Measurements from ENCODE around the gene SELENOM.
"Not testable (repeated sequence)": the region's sequence is repeated elsewhere in the genome, so short reads cannot be mapped to it uniquely, and the experiment has no call there.

SELENOM gene

GRCh38 chr22:31125521-31126117 is 18.3 kb upstream of the SELENOM start:
- Mint-ChIP-seq H3K4me1 (ENCODE audit: low read depth) (no peaks in the 10 kb centered on the region), H3K27ac (no peak overlapping the region), H3K4me3 (no peak overlapping the region), H3K27me3 (ENCODE audit: low read depth) (no peaks in the 10 kb centered on the region), H3K9me3 (no peaks in the 10 kb centered on the region), H3K36me3 (ENCODE audit: low read depth) (no peaks in the 10 kb centered on the region)

- H3K27ac Mint-ChIP-seq, result no peak overlapping the region
- H3K27me3 Mint-ChIP-seq (ENCODE audit: low read depth), result no peaks in the 10 kb centered on the region
- no peaks in the 10 kb centered on the region for H3K4me1 Mint-ChIP-seq (ENCODE audit: low read depth)
- H3K36me3 Mint-ChIP-seq (ENCODE audit: low read depth), result no peaks in the 10 kb centered on the region
- H3K4me3 Mint-ChIP-seq, result no peak overlapping the region
- no peaks in the 10 kb centered on the region for H3K9me3 Mint-ChIP-seq
These were observed 17.6 kb upstream of the SELENOM start for GRCh38 chr22:31124811-31125465.

- H3K36me3 Mint-ChIP-seq (ENCODE audit: low read depth), result no peaks in the 10 kb centered on the region
These were observed 16.9 kb upstream of the SELENOM start for GRCh38 chr22:31124290-31124689.

DNA sequence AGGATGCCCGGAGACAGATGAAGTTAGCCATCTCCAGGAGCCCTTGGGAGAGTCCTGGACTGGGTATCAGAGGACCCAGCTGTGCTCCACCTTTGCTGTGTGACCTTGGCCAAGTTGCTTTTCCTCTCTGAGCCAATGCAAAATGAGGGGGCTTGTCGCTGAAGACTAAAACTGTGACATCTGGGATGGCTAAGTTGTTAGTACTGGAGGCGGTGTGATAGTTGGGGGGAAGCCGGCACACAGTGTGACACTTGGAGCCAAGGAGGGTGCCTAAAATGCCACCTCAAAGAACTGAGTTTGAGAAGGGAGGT is 15.9 kb upstream of the SELENOM start:
- Mint-ChIP-seq H3K27ac (no peak overlapping the region), H3K4me3 (no peak overlapping the region), H3K36me3 (ENCODE audit: low read depth) (no peaks in the 10 kb centered on the region), H3K4me1 (ENCODE audit: low read depth) (no peaks in the 10 kb centered on the region), H3K27me3 (ENCODE audit: low read depth) (no peaks in the 10 kb centered on the region), H3K9me3 (no peaks in the 10 kb centered on the region)

More at GRCh38 chr22:31124290-31124689, 16.9 kb upstream of the SELENOM start:
- Mint-ChIP-seq H3K4me1 (ENCODE audit: low read depth) (no peaks in the 10 kb centered on the region), H3K27ac (no peak overlapping the region), H3K9me3 (no peaks in the 10 kb centered on the region), H3K27me3 (ENCODE audit: low read depth) (no peaks in the 10 kb centered on the region), H3K4me3 (no peak overlapping the region)

- Mint-ChIP-seq H3K4me1 (ENCODE audit: low read depth) (no peaks in the 10 kb centered on the region), H3K36me3 (ENCODE audit: low read depth) (no peaks in the 10 kb centered on the region), H3K27ac (no peak within 1 kb of the TSS), H3K9me3 (no peaks in the 10 kb centered on the region), H3K27me3 (ENCODE audit: low read depth) (no peaks in the 10 kb centered on the region), H3K4me3 (no peak within 1 kb of the TSS)
These were observed 15.3 kb upstream of the SELENOM start, which contains the start of gene INPP5J for GRCh38 chr22:31122532-31123291. Gene INPP5J, plus strand, starts transcription at chr22:31122966. Its CDS starts 49 bp downstream, at chr22:31123015.

DNA sequence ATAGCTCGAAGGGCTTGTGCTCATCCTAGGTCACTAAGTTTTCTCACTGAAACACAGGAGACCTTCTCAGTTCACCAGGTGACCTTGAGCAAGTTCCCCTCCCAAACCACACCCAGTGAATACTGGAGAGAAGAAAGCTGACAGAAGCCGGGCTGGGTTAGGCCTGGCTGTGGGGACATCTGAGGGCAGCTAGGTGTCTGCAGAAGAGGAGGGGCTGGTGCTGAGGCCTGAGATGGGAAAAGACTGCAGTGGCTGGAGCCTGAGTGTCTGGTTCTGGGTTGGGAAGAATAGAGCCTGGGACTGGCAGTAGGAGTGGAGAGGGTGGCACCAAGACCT is 14.8 kb upstream of the SELENOM start:
- Mint-ChIP-seq H3K36me3 (ENCODE audit: low read depth) (no peaks in the 10 kb centered on the region), H3K27ac (no peak overlapping the region), H3K4me1 (ENCODE audit: low read depth) (no peaks in the 10 kb centered on the region), H3K27me3 (ENCODE audit: low read depth) (no peaks in the 10 kb centered on the region), H3K4me3 (no peak overlapping the region), H3K9me3 (no peaks in the 10 kb centered on the region)

GRCh38 chr22:31121403-31121802 is 14.0 kb upstream of the SELENOM start:
- Mint-ChIP-seq H3K27me3 (ENCODE audit: low read depth) (no peaks in the 10 kb centered on the region), H3K27ac (no peak overlapping the region), H3K4me1 (ENCODE audit: low read depth) (no peaks in the 10 kb centered on the region), H3K9me3 (no peaks in the 10 kb centered on the region), H3K4me3 (no peak overlapping the region), H3K36me3 (ENCODE audit: low read depth) (no peaks in the 10 kb centered on the region)

DNA sequence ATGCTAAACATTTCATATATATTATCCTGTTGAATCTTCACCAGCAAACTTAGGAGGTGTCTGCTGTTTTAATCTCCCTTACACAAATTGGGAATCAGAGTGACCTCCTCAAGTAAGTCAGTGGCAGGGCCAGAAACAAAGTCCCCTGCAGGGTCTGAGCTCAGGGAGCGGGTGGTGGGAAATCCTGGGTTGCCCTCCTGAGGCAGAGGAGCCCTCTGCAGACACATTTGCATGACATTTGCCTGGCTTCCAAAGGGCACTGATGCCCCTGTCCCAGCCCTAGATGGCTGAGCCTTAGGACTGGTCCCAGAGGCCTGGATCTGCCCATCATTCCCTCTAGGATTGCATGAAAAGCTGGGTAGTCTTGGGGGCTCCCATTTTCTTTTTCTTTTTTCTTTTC is 13.3 kb upstream of the SELENOM start:
- H3K9me3 Mint-ChIP-seq, result no peaks in the 10 kb centered on the region
- no peak overlapping the region for H3K27ac Mint-ChIP-seq
- H3K36me3 Mint-ChIP-seq (ENCODE audit: low read depth), result no peaks in the 10 kb centered on the region
- no peak overlapping the region for H3K4me3 Mint-ChIP-seq
- no peaks in the 10 kb centered on the region for H3K4me1 Mint-ChIP-seq (ENCODE audit: low read depth)
- no peaks in the 10 kb centered on the region for H3K27me3 Mint-ChIP-seq (ENCODE audit: low read depth)

- no peak overlapping the region for H3K27ac Mint-ChIP-seq
- no peak overlapping the region for H3K4me3 Mint-ChIP-seq
- no peaks in the 10 kb centered on the region for H3K9me3 Mint-ChIP-seq
- H3K36me3 Mint-ChIP-seq (ENCODE audit: low read depth), result no peaks in the 10 kb centered on the region
- H3K27me3 Mint-ChIP-seq (ENCODE audit: low read depth), result no peaks in the 10 kb centered on the region
- H3K4me1 Mint-ChIP-seq (ENCODE audit: low read depth), result no peaks in the 10 kb centered on the region
These were observed 12.9 kb upstream of the SELENOM start for GRCh38 chr22:31120230-31120629.

DNA sequence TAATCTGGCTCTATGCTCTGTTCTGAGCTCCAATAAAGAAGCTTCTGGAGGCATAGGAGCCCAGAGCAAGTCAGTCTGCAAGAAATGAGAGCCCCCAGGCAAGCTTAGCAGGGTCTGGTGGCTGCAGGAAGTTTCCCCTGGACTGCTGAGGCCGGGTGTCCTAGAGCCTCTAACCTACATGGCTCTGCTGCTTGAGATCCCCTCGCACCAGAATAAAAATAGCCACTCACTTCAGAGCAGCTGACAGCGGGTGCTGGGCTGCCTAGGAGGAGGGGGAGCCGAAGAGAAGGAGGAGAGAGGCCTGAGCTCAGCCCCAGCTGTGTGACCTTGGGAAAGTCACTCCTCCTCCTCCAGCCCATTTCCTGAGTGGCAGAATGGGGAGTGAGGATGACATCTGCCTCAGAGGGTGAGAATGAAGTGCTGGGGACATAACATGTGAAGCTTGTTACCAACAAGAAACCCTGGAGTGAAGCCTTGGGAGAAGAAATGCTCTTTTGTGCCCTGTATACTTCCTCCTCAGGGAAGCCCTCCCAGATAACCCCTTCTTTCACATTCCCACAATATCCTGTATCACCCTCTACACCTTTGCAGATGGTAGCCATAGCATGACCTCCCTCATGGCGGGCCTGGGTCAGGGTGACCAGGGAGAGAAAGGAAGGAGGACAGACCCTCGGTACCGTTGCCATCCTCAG is 11.8 kb upstream of the SELENOM start:
- no peak overlapping the region for H3K4me3 Mint-ChIP-seq
- no peaks in the 10 kb centered on the region for H3K36me3 Mint-ChIP-seq (ENCODE audit: low read depth)
- H3K4me1 Mint-ChIP-seq (ENCODE audit: low read depth), result no peaks in the 10 kb centered on the region
- no peaks in the 10 kb centered on the region for H3K27me3 Mint-ChIP-seq (ENCODE audit: low read depth)
- no peaks in the 10 kb centered on the region for H3K9me3 Mint-ChIP-seq
- H3K27ac Mint-ChIP-seq, result no peak overlapping the region

GRCh38 chr22:31118046-31118820 is 10.9 kb upstream of the SELENOM start:
- no peaks in the 10 kb centered on the region for H3K36me3 Mint-ChIP-seq (ENCODE audit: low read depth)

GRCh38 chr22:31112547-31113091 is 5.3 kb upstream of the SELENOM start:
- H3K9me3 Mint-ChIP-seq; H3K27me3 Mint-ChIP-seq (ENCODE audit: low read depth); H3K4me1 Mint-ChIP-seq (ENCODE audit: low read depth); H3K27ac Mint-ChIP-seq; H3K4me3 Mint-ChIP-seq; H3K36me3 Mint-ChIP-seq (ENCODE audit: low read depth): not testable (repeated sequence)

More at GRCh38 chr22:31118046-31118820, 10.9 kb upstream of the SELENOM start:
- no peaks in the 10 kb centered on the region for H3K27me3 Mint-ChIP-seq (ENCODE audit: low read depth)
- H3K9me3 Mint-ChIP-seq, result no peaks in the 10 kb centered on the region
- H3K4me1 Mint-ChIP-seq (ENCODE audit: low read depth), result no peaks in the 10 kb centered on the region
- no peak overlapping the region for H3K27ac Mint-ChIP-seq
- no peak overlapping the region for H3K4me3 Mint-ChIP-seq

DNA sequence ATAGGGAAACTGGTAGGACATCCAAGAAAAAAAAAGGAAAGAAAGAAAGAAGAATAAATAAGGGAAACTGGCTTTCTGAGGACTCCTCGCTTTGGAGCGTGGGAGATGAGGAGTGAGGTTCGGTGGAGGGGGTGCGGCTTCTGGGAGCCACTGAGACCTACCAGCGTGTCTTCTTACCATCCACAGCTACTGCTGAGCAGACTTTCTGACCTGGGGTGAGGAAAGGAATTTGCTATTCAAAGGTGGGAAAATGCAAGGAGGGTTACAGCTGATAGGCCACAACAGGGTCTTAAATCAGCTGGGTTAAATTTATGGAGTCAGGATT is 488 bp upstream of the SELENOM start:
- Mint-ChIP-seq H3K36me3 (ENCODE audit: low read depth) (no peaks in the 10 kb centered on the region), H3K4me1 (ENCODE audit: low read depth) (peaks cover 6% of the 10 kb centered on the region), H3K4me3 (peak overlapping the region; percentile 78), H3K9me3 (no peaks in the 10 kb centered on the region), H3K27ac (peak overlapping the region; percentile 5), H3K27me3 (ENCODE audit: low read depth) (no peaks in the 10 kb centered on the region)

DNA sequence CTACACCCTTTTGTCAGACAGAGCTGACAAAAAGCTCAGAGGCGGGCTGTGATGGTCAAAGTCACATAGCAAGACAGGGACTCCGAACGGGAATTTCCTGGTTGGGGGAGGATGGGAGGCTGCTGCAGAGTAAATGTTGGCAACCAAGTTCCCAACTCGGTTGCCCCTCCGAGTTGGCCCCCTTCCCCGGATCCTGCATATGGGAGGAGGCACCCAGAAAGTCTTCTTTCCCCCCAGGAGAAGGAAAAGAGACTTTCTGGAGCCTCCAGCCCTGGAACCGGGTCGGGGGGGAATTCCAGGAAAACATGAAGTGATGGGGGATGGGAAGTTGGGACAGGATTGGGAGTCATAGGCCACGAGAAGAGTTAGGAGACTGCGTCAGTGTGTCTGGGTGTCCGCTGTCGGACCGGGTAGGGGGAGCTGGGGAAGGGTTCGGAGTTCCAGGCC is 614 bp downstream of the SELENOM start:
- Mint-ChIP-seq H3K27me3 (ENCODE audit: low read depth) (no peaks in the 10 kb centered on the region), H3K9me3 (no peaks in the 10 kb centered on the region), H3K27ac (no peak overlapping the region), H3K4me3 (peak overlapping the region; percentile 79), H3K36me3 (ENCODE audit: low read depth) (no peaks in the 10 kb centered on the region), H3K4me1 (ENCODE audit: low read depth) (peaks cover 8% of the 10 kb centered on the region)

Measured in T-helper 1 cell treated with Interleukin-12 subunit alpha and Interleukin-12 subunit beta and Interleukin-4 antibody, amounts not matched to agents 30 μg/mL and 1 μg/mL, for 36 hours (primary cell).